Osteoblast (primary cell): ENCODE measurements around the gene TTC7B. TPM values are rescaled to one million over a fixed set of nuclear protein-coding genes. Genes with fewer than 3 reads are reported as not detected.

Source experiments
- DNase-seq: peaks from one replicate; pipeline ENCODE4 v3.0.0; 2011; ENCODE audit warnings: low spot score, mixed read lengths; ENCODE audit not compliant: insufficient read length; ENCODE audit errors: missing footprints
- H2AFZ ChIP-seq: 2 replicates; pipeline ENCODE4 v1.6.0; 2011; ENCODE audit warnings: mild to moderate bottlenecking, low read length
- H3K27ac ChIP-seq: 2 replicates; pipeline ENCODE4 v1.5.1; 2011; ENCODE audit warnings: mild to moderate bottlenecking, low read depth, low read length, moderate library complexity
- H3K27me3 ChIP-seq: 2 replicates; pipeline ENCODE4 v1.6.0; 2012; ENCODE audit warnings: mild to moderate bottlenecking, control low read depth, inconsistent platforms, low read length, moderate library complexity; ENCODE audit not compliant: insufficient read depth
- H3K36me3 ChIP-seq: 2 replicates; pipeline ENCODE4 v1.5.1; 2011; ENCODE audit warnings: mild to moderate bottlenecking, low read length, control low read depth, moderate library complexity; ENCODE audit not compliant: insufficient read depth
- H3K4me1 ChIP-seq: 2 replicates; pipeline ENCODE4 v1.5.1; 2011; ENCODE audit warnings: mild to moderate bottlenecking, low read length, control low read depth, moderate library complexity; ENCODE audit not compliant: insufficient read depth
- H3K4me2 ChIP-seq: 2 replicates; pipeline ENCODE4 v1.6.0; 2011; ENCODE audit warnings: mild to moderate bottlenecking, low read length; ENCODE audit not compliant: insufficient read depth
- H3K4me3 ChIP-seq: fragments of 200-600 bp; sonication (generic); 3 replicates; pipeline ENCODE4 v1.5.1; 2012; ENCODE audit warnings: mild to moderate bottlenecking, low read length, inconsistent platforms; ENCODE audit not compliant: insufficient read depth
- H3K79me2 ChIP-seq: 2 replicates; pipeline ENCODE4 v1.6.0; 2012; ENCODE audit warnings: mild to moderate bottlenecking, low read length, control low read depth, inconsistent platforms; ENCODE audit not compliant: insufficient read depth
- H3K9me3 ChIP-seq: 2 replicates; pipeline ENCODE4 v1.5.1; 2011; ENCODE audit warnings: low read depth, low read length, control low read depth
- H4K20me1 ChIP-seq: 2 replicates; pipeline ENCODE4 v1.6.0; 2012; ENCODE audit warnings: mild to moderate bottlenecking, low read length, control low read depth; ENCODE audit not compliant: insufficient read depth
- total RNA-seq: library from RNA; depleted of rRNA; stranded (reverse); fragments of >200 nt; gene quantifications from 2 replicates; pipeline ENCODE4 v1.2.3, GENCODE V29; 2012
- TF ChIP-seq, protein P1 (sequence below): IDR thresholded peaks from 2 replicates; pipeline ENCODE4 v1.5.1; 2011; ENCODE audit warnings: mild to moderate bottlenecking, low read depth, low read length, moderate library complexity; ENCODE audit errors: extremely low read depth

Gene TTC7B
- total RNA-seq, 1 donor, result 14.5 TPM

DNA sequence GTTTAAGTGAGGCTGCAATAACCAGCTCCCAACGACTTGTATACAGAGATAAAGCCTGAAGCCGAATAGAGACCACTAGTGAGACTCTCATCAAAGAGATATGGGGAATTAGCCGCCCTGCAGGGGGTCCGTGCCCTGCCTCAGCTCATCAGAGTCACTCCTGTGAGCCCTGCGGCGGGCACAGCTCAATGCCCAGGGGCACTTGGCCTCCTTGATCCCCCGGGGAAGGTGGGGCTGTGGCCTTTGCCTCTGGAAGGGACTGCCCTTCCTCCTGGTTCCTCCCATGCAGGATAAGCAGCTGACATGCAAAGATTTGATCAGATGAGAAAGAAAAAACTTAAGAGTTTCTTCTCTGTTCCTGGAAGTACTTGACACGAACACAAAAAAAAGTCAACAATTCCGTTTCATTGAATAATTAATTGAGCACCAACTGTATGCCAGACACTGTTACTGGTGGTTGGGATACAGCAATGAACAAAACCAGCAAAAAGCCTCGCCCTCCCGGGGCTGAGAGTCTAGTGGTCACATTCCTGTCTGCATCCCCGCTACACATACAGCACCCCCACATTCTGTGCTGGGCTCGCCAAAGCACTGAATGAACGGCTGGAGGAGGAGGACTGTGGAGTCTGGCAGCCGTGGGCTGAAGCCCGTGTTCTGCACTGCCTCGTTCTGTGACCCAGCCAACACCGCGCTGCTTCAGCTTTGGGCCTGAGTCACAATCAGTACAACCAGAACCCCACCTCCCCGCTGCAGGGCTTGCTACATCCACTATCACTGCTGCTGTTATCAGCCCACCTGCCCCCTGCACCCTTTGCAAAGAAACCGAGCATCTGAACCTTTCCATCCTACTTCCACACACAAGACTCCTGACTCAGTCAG lies 10.3 kb downstream of the TTC7B start:
- H3K79me2 ChIP-seq, result peaks cover 22% of the 10 kb centered on the region
- H3K9me3 ChIP-seq, result no peaks in the 10 kb centered on the region
- H3K27ac ChIP-seq, result no peak overlapping the region
- H3K27me3 ChIP-seq, result no peaks in the 10 kb centered on the region
- no peak overlapping the region for H3K4me2 ChIP-seq
- no peak overlapping the region for H3K4me3 ChIP-seq
- H3K4me1 ChIP-seq, result peaks cover 9% of the 10 kb centered on the region
- H3K36me3 ChIP-seq, result no peaks in the 10 kb centered on the region
- TF ChIP-seq, protein P1, sequence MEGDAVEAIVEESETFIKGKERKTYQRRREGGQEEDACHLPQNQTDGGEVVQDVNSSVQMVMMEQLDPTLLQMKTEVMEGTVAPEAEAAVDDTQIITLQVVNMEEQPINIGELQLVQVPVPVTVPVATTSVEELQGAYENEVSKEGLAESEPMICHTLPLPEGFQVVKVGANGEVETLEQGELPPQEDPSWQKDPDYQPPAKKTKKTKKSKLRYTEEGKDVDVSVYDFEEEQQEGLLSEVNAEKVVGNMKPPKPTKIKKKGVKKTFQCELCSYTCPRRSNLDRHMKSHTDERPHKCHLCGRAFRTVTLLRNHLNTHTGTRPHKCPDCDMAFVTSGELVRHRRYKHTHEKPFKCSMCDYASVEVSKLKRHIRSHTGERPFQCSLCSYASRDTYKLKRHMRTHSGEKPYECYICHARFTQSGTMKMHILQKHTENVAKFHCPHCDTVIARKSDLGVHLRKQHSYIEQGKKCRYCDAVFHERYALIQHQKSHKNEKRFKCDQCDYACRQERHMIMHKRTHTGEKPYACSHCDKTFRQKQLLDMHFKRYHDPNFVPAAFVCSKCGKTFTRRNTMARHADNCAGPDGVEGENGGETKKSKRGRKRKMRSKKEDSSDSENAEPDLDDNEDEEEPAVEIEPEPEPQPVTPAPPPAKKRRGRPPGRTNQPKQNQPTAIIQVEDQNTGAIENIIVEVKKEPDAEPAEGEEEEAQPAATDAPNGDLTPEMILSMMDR, result no peak
- DNase-seq, result peak; percentile 44
- peaks cover 18% of the 10 kb centered on the region for H4K20me1 ChIP-seq
- no peak overlapping the region for H2AFZ ChIP-seq

DNA sequence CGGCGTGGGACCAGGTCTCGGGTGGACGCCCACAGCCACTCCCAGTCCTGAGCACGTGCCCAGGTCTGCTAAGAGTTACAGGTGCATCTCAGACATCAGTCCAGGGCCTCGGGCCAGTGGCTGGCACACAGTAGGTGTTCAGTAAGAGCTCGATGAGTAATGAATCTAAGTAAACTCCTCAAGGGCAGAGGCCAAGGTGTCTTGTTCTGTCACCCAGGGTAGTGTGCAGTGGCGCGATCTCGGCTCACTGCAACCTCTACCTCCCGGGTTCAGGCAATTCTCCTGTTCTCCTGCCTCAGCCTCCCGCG lies 11.2 kb downstream of the TTC7B start:
- H2AFZ ChIP-seq, result no peak overlapping the region
- TF ChIP-seq, protein P1, result no peak
- no peaks in the 10 kb centered on the region for H3K36me3 ChIP-seq
- no peak overlapping the region for H3K4me2 ChIP-seq
- H3K27ac ChIP-seq, result no peak overlapping the region
- H3K4me1 ChIP-seq, result peaks cover 9% of the 10 kb centered on the region
- peaks cover 20% of the 10 kb centered on the region for H3K79me2 ChIP-seq
- H3K4me3 ChIP-seq, result no peak overlapping the region
- peak; percentile 27 for DNase-seq
- peaks cover 18% of the 10 kb centered on the region for H4K20me1 ChIP-seq
- no peaks in the 10 kb centered on the region for H3K27me3 ChIP-seq
- no peaks in the 10 kb centered on the region for H3K9me3 ChIP-seq

DNA sequence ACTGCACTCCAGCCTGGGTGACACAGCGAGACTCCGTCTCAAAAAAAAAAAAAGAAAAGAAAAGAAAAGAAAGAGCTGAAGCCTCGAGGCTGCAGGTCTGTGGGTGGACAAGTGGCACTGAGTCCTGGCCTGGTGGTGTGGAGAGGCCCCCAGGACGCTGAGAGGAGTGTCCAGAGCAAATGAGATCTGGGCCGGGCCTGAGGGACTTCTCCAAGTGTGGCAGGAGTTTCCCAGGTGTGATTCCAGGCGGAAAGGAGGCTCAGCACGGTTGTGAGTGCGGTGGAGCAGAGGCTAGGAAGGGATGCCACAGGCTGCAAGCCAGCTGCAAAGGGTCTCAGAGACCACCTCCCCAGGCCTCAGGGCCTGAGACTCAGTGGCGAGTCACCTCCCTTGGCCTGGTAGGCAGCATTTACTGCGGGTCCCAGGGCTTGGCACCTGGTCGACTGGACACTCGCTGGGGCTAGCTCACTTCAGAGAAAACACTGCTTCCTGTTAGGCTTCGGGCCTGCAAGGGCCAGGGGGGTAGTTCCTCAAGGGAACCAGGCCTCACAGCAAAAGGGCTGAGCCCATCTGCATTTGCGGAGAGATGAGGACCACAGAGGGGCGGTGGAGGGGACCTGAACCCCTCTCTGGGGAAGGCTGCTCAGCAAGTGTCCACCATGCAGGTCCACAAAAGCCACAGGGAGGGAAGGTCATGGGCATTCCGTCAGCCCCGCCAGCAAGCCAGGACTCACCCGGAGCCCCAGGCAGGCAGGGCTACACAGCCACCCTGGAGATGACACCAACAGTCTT lies 11.7 kb downstream of the TTC7B start:
- no peak overlapping the region for H3K27ac ChIP-seq
- no peak overlapping the region for H2AFZ ChIP-seq
- peaks cover 18% of the 10 kb centered on the region for H4K20me1 ChIP-seq
- H3K27me3 ChIP-seq, result no peaks in the 10 kb centered on the region
- H3K79me2 ChIP-seq, result peaks cover 17% of the 10 kb centered on the region
- TF ChIP-seq, protein P1, result no peak
- no peaks in the 10 kb centered on the region for H3K9me3 ChIP-seq
- H3K36me3 ChIP-seq, result no peaks in the 10 kb centered on the region
- peak; percentile 32 for DNase-seq
- H3K4me2 ChIP-seq, result no peak overlapping the region
- peaks cover 9% of the 10 kb centered on the region for H3K4me1 ChIP-seq
- no peak overlapping the region for H3K4me3 ChIP-seq

DNA sequence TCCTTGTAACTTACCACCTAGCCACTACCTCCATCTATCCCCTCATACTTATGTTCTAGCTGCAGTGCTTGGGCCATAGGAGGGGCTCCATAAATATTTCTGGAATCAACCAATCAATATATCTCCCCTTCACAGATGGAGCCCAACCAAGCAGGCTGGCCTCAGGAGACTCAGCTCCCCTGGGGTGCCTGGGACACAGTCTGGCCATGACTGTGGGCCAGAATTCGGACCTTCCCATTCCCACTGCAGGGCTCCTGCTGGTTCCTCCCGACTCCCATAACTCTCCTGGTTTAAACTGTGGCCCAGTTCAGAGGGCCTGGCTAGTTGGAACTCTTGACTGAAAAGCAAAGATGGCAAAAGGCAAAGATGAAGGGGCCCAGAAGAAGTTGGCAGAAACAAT lies 13.0 kb downstream of the TTC7B start:
- peaks cover 20% of the 10 kb centered on the region for H3K79me2 ChIP-seq
- no peak overlapping the region for H2AFZ ChIP-seq
- no peak overlapping the region for H3K4me2 ChIP-seq

More for the DNA sequence above, 13.0 kb downstream of the TTC7B start:
- TF ChIP-seq, protein P1, result no peak
- peak; percentile 42 for DNase-seq
- peaks cover 7% of the 10 kb centered on the region for H3K4me1 ChIP-seq
- no peaks in the 10 kb centered on the region for H3K36me3 ChIP-seq
- no peaks in the 10 kb centered on the region for H3K27me3 ChIP-seq
- peaks cover 18% of the 10 kb centered on the region for H4K20me1 ChIP-seq
- H3K9me3 ChIP-seq, result no peaks in the 10 kb centered on the region
- H3K4me3 ChIP-seq, result no peak overlapping the region
- no peak overlapping the region for H3K27ac ChIP-seq
